ENCODE results near the gene THBS2. TPM values are rescaled to one million over a fixed set of nuclear protein-coding genes. Genes with fewer than 3 reads are reported as not detected.

Gene THBS2
- total RNA-seq: 197 and 279 TPM in 2 replicates

GRCh38 chr6:169253337-169254238, at the start of gene THBS2:
Gene THBS2, minus strand, starts transcription at chr6:169253846. Its CDS starts 3,062 bp downstream, at chr6:169250784.

